Retinal pigment epithelial cell (primary cell): ENCODE data around the gene ADAMTS17.

ENCODE experiments used
- DNase-seq: peaks from one replicate; pipeline ENCODE4 v3.0.0-alpha.2; 2010; ENCODE audit warnings: low read depth
- H3K4me3 ChIP-seq: 2 replicates; pipeline ENCODE4 v1.5.1; 2011; ENCODE audit warnings: mild to moderate bottlenecking, low read length, control low read depth, moderate library complexity
- TF ChIP-seq, protein P1 (sequence below): conservative IDR thresholded peaks from 2 replicates; pipeline ENCODE4 v1.5.1; 2011; ENCODE audit warnings: low read depth, low read length, control low read depth, inconsistent platforms

Gene ADAMTS17

DNA sequence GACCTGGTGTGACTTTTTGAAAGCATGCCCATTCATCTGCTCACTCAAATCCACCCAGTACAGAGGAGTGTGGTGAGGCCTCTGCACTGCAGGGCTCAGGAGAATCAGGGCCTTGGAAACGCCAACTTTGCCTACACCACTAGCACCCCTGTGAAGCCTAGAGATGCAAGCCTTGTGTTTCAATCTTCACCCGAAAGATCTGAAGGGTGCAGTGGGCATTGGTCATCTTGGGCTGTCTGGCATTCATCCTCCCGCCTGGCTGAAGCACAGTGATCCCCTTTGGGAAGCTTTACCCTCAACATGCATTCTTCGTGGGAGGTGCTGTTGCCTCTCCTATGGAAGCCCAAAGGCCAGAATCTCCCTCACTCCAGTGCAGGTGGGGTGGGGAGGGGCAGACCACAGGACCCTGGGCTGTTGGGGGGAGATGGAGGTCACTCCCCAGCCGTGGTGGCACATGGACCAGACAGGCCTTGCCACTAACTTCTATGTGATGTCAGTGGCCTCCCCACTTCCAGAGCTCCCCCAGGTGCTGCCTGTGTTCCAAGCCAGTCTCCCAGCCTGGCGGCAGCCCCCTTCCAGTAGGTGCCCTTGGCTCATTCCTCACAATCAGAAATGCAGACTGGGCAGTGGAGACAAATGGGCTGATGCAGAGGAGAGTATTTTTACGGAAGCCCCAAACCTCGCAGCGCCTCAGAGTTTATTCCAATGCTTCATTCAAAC, 92.5 kb downstream of the ADAMTS17 start:
- TF ChIP-seq, protein P1, sequence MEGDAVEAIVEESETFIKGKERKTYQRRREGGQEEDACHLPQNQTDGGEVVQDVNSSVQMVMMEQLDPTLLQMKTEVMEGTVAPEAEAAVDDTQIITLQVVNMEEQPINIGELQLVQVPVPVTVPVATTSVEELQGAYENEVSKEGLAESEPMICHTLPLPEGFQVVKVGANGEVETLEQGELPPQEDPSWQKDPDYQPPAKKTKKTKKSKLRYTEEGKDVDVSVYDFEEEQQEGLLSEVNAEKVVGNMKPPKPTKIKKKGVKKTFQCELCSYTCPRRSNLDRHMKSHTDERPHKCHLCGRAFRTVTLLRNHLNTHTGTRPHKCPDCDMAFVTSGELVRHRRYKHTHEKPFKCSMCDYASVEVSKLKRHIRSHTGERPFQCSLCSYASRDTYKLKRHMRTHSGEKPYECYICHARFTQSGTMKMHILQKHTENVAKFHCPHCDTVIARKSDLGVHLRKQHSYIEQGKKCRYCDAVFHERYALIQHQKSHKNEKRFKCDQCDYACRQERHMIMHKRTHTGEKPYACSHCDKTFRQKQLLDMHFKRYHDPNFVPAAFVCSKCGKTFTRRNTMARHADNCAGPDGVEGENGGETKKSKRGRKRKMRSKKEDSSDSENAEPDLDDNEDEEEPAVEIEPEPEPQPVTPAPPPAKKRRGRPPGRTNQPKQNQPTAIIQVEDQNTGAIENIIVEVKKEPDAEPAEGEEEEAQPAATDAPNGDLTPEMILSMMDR, result no peak
- DNase-seq, result no peak
- no peak overlapping the region for H3K4me3 ChIP-seq

DNA sequence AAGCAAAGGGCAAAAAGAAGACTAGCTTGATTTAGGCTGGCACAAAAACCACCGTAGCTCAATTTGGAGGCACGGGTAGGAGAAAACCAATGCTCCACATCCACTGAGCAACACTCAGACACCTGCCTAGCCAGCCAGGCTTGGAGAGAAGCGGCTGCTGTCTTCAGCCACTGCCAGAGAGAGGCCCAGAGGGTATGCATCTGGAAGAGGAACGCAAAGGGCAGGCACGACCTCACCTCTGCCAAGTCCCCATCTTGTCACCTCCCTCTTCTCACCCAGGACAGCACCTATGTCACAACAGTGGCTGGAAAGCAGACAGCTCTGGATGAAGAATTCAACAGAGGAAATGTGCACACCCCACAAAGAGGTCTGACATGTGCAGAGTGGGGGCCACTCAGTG, 93.5 kb downstream of the ADAMTS17 start:
- H3K4me3 ChIP-seq, result no peak overlapping the region
- TF ChIP-seq, protein P1, result no peak
- DNase-seq, result no peak

DNA sequence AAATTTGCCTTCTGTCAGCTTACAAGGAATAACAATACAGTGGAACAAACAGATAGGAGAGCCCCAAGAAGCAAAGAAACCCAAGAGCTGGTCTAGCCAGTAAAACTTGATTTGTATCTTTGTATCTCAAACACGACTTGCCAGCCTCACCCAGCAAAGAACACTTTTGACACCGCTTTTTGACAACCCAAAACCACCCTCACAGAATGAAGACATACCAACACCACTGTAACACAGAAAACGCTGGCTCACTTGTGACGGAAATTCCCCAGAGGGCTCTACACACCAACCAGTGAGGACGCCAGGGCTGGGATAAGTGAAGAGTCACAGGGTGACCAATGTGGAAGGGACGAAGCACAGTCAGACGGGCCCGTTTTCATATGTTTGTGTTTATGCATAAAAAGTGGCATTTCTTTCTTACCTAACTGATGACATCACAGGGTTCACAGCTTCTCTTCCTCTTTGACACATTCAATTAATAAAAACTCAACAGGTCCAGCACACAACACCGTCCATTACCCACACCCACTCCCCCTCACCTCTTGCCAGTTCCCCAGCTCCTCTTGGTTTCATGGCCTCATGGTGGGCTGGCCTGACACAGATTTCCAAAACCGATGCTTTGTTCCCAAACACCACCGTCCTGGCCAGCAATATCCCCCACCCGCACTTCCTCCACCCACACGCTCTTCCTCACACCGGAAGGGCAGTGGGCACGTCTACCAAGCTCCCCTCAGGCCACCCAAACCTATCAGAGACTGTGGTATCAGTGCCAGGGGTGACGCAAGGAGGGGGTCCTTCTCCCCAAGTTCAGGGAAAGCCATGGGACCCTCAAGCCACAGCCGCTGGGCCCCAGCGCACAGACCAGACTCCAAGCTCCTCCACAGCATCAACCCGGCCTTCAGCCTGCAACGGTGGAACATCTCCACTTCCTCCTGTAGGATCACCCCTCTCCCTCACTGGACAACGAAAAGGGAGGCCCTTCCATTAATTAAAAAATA, 94.2 kb downstream of the ADAMTS17 start:
- TF ChIP-seq, protein P1, result no peak
- no peak overlapping the region for H3K4me3 ChIP-seq
- DNase-seq, result no peak

DNA sequence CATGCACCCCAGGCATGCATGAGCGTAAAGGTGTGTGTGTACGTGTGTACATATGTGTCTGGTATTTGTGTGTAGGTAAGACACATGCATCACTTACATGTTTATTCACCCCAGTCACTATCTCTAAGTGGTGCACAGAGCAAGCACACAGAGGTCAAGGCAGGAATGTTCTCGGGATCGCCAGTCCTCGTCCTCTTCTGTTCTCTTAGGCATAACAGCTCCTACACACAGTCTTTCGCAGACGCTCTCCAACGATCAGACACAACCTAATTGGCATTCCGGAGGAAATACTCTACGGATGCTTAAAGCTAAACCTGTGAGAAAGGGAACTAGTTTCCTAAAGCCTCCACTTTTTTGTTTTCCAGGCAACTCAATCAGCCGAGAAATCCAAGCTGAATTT, 95.9 kb downstream of the ADAMTS17 start:
- no peak for DNase-seq
- no peak overlapping the region for H3K4me3 ChIP-seq
- TF ChIP-seq, protein P1, result no peak

DNA sequence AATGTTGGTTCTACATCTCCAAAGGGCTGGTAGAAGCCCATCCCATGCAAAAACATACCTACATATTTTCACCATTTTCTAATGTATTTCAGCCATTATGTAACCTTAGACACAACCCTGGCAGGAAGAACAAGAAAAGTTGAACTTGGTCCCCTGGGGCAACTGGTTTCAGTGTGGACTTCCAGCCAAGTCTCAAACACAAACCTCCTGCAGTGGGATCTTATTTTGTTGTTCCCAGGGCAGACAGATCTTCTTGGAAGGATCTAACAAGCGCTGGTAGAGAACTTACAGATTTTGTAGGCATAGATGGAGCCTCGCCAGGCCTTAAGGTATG, 96.3 kb downstream of the ADAMTS17 start:
- DNase-seq, result no peak
- TF ChIP-seq, protein P1, result no peak
- H3K4me3 ChIP-seq, result no peak overlapping the region

DNA sequence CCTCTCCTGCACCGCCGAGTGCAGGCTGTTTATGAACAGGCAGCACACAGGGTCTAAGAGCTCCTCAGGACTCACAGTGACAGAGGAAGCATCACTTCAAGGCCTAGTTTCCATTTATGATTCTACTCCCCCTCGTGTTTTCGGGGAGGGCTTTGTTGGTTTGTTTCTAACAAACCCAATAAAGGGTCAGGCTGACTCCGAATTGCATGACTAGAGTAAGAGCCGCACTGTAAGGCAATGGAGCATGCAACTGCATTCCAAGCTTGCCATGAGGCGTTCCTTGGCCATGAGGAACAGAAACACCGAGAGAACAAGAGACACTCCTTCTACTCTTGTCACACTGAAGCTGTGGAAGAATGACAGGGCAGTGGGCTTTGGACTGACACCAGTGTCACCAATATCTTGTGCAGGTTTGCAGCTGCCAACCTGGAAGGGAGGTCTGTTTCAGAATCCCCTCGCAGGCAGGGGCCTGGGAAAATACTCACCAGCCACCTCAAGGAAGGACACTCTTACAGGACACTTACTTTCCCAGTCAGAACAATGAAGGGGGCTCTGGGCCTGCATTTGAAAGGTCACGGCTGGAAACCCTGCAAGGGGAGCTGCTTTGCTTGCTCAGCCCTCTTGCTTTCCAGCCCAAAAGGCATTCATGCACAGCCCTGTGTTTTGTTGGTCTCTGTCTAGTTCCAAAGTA, 96.8 kb downstream of the ADAMTS17 start:
- TF ChIP-seq, protein P1, result no peak
- H3K4me3 ChIP-seq, result no peak overlapping the region
- DNase-seq, result no peak
